Prostate gland (tissue), 2 donors: ENCODE data around the gene DEPDC1. TPM values are rescaled to one million over a fixed set of nuclear protein-coding genes. Genes with fewer than 3 reads are reported as not detected.

Source experiments
- DNase-seq: peaks from one replicate; pipeline ENCODE4 v3.0.0-alpha.2; 2019; ENCODE audit warnings: low spot score
- H3K27ac ChIP-seq, 2 donors: fragments of 200-600 bp; sonication (generic); 2 replicates each; pipeline ENCODE4 v1.5.1; 2017 to 2019
- H3K27me3 ChIP-seq: fragments of 200-600 bp; sonication (generic); replicated peaks from 2 replicates; pipeline ENCODE4 v1.5.1; 2019; ENCODE audit not compliant: insufficient read depth
- H3K36me3 ChIP-seq, 2 donors: fragments of 200-600 bp; sonication (generic); 1 replicate in 1 of 2; 2 replicates in 1 of 2; pipeline versions ENCODE4 v1.5.1 to v1.8.1; 2017 to 2019
- H3K4me1 ChIP-seq: fragments of 200-600 bp; sonication (generic); replicated peaks from 2 replicates; pipeline ENCODE4 v1.5.1; 2019
- H3K4me3 ChIP-seq, 2 donors: fragments of 200-600 bp; sonication (generic); 2 replicates each; pipeline ENCODE4 v1.5.1; 2017 to 2019
- H3K9me3 ChIP-seq: fragments of 200-600 bp; sonication (generic); 2 replicates; pipeline ENCODE4 v1.5.1; 2017
- CTCF ChIP-seq, 4 experiments: fragments of 200-600 bp in 2 of 4; fragments of 450-650 bp in 2 of 4; sonication (generic) in 2 of 4; IDR thresholded peaks; 1 replicate in 3 of 4; 2 replicates in 1 of 4; pipeline ENCODE4 v1.5.1; 2016 to 2019; ENCODE audit warnings: antibody characterized with exemption in 4 of 4, mild to moderate bottlenecking in 2 of 4, moderate library complexity in 2 of 4
- POLR2A ChIP-seq: fragments of 450-650 bp; IDR thresholded peaks from one replicate; pipeline ENCODE4 v1.6.1; 2016; ENCODE audit warnings: antibody characterized with exemption, mild to moderate bottlenecking
- POLR2AphosphoS5 ChIP-seq: sonication (generic); formaldehyde crosslinking; IDR thresholded peaks from one replicate; pipeline ENCODE4 v1.6.1; 2017; ENCODE audit warnings: antibody characterized with exemption
- WGBS: methylation state at CpG from one replicate; pipeline ENCODE4 v1.1.5; 2018; 5-methylcytosine and 5-hydroxymethylcytosine counted together
- intact Hi-C: fragments of 100-400 bp; cut with DNase I; formaldehyde crosslinking; loops from one replicate; pipeline ENCODE4 v1.14.2; 2022
- small RNA-seq, 2 donors: library from RNA; depleted of rRNA; stranded (forward); fragments of <200 nt; gene quantifications; one replicate each; pipeline ENCODE3, GENCODE V24; 2016
- total RNA-seq, 2 donors: library from RNA; depleted of rRNA; stranded (reverse); fragments of >200 nt; gene quantifications; one replicate each; pipeline ENCODE4 v1.1.0, GENCODE V29; 2016

The DEPDC1 gene
- total RNA-seq, 2 donors from 2014 or later = 0.46 to 3.0 TPM

- Histone ChIP-seq H3K9me3 (no peaks in the 10 kb centered on the region), H3K27ac (no peak overlapping the region), H3K27me3 (no peaks in the 10 kb centered on the region), H3K36me3 (no peaks in the 10 kb centered on the region), H3K4me3 (no peak overlapping the region), H3K4me1 (no peaks in the 10 kb centered on the region)
- intact Hi-C loops = no loop called here
- 94% methylated on average over 4 of the region's 4 CpGs for WGBS
- DNase-seq = no peak
- TF ChIP-seq CTCF (IDR thresholded peaks at IDR 0.05) (no peak), POLR2A (no peak), POLR2AphosphoS5 (no peak)
These were observed 67.6 kb downstream of the DEPDC1 start for GRCh38 chr1:68429233-68429808.

- Histone ChIP-seq H3K4me1 (no peaks in the 10 kb centered on the region), H3K9me3 (no peaks in the 10 kb centered on the region), H3K27me3 (no peaks in the 10 kb centered on the region), H3K4me3 (no peak overlapping the region), H3K36me3 (no peaks in the 10 kb centered on the region), H3K27ac (no peak overlapping the region)
- DNase-seq = no peak
- TF ChIP-seq CTCF (IDR thresholded peaks at IDR 0.05) (no peak), POLR2AphosphoS5 (no peak), POLR2A (no peak)
- WGBS = 86% methylated on average over 2 of the region's 2 CpGs
- intact Hi-C loops = no loop called here
These were observed 70.3 kb downstream of the DEPDC1 start for GRCh38 chr1:68426594-68426993.

Small RNA genes lying within 50 kb of the gene (small RNA-seq; reads per million reads assigned to genes)
- 0 reads per million in 2 donors for gene TXNP2

Other genes with a start within 250 kb of the DEPDC1 start
- gene RPE65, start 47.1 kb downstream of the DEPDC1 start, total RNA-seq = under 1 TPM; 0.57 to 0.91 TPM